Effector memory CD8-positive, alpha-beta T cell (primary cell): Measurements from ENCODE around the gene CHD5.

Experiments used
- ATAC-seq: fragments of 150-1000 bp; cut with Tn5 transposase; replicated peaks from 2 replicates; pipeline ENCODE4 v1.10.0; 2021; ENCODE audit warnings: mild to moderate bottlenecking, moderate library complexity
- DNase-seq, 3 experiments: peaks; one replicate each; pipeline ENCODE4 v3.0.0; 2021
- H3K27ac Mint-ChIP-seq, 2 donors: one replicate each; pipeline ENCODE4 v1.8.0; 2022; ENCODE audit warnings: mild to moderate bottlenecking in 2 of 2, mixed read lengths in 2 of 2, moderate library complexity in 2 of 2
- H3K27me3 Mint-ChIP-seq, 2 donors: one replicate each; pipeline ENCODE4 v1.8.0; 2022; ENCODE audit warnings: mixed read lengths in 2 of 2
- H3K36me3 Mint-ChIP-seq: one replicate; pipeline ENCODE4 v1.8.0; 2022; ENCODE audit warnings: mild to moderate bottlenecking, moderate library complexity, mixed read lengths; ENCODE audit not compliant: insufficient read depth
- H3K4me1 Mint-ChIP-seq, 2 donors: one replicate each; pipeline ENCODE4 v1.8.0; 2022; ENCODE audit warnings: low read depth in 2 of 2, mixed read lengths in 2 of 2
- H3K4me3 Mint-ChIP-seq, 2 donors: one replicate each; pipeline ENCODE4 v1.8.0; 2022; ENCODE audit warnings: mild to moderate bottlenecking in 2 of 2, mixed read lengths in 2 of 2, moderate library complexity in 2 of 2
- H3K9me3 Mint-ChIP-seq, 2 donors: one replicate each; pipeline ENCODE4 v1.8.0; 2022; ENCODE audit warnings: mixed read lengths in 2 of 2

The CHD5 gene

GRCh38 chr1:6165441-6165985 is 14.6 kb downstream of the CHD5 start:
- Mint-ChIP-seq H3K36me3 (no peaks in the 10 kb centered on the region), H3K4me1 (no peaks in the 10 kb centered on the region), H3K9me3 (no peaks in the 10 kb centered on the region), H3K27ac (no peak overlapping the region), H3K4me3 (no peak overlapping the region), H3K27me3 (peaks cover 61 to 84% of the 10 kb centered on the region in 2 donors)
- DNase-seq (no peak), ATAC-seq (no peak)

GRCh38 chr1:6165027-6165426 is 15.1 kb downstream of the CHD5 start:
- no peak overlapping the region for H3K27ac Mint-ChIP-seq
- H3K4me3 Mint-ChIP-seq = no peak overlapping the region
- no peaks in the 10 kb centered on the region for H3K4me1 Mint-ChIP-seq
- no peaks in the 10 kb centered on the region for H3K36me3 Mint-ChIP-seq
- no peaks in the 10 kb centered on the region for H3K9me3 Mint-ChIP-seq
- H3K27me3 Mint-ChIP-seq = peaks cover 61 to 85% of the 10 kb centered on the region in 2 donors
- ATAC-seq (no peak), DNase-seq (no peak)

- H3K4me1 Mint-ChIP-seq = no peaks in the 10 kb centered on the region
Observed at GRCh38 chr1:6163973-6164617, 16.0 kb downstream of the CHD5 start.

GRCh38 chr1:6163191-6163972 is 16.7 kb downstream of the CHD5 start:
- H3K36me3 Mint-ChIP-seq = no peaks in the 10 kb centered on the region
- no peaks in the 10 kb centered on the region for H3K9me3 Mint-ChIP-seq
- peaks cover 70 to 85% of the 10 kb centered on the region in 2 donors for H3K27me3 Mint-ChIP-seq
- ATAC-seq (no peak), DNase-seq (no peak)
- H3K4me1 Mint-ChIP-seq = no peaks in the 10 kb centered on the region
- no peak overlapping the region for H3K4me3 Mint-ChIP-seq
- H3K27ac Mint-ChIP-seq = no peak overlapping the region

More at GRCh38 chr1:6163973-6164617, 16.0 kb downstream of the CHD5 start:
- no peak for ATAC-seq
- no peaks in the 10 kb centered on the region for H3K36me3 Mint-ChIP-seq
- no peak overlapping the region for H3K27ac Mint-ChIP-seq
- H3K4me3 Mint-ChIP-seq = no peak overlapping the region
- no peaks in the 10 kb centered on the region for H3K9me3 Mint-ChIP-seq
- no peak for DNase-seq
- peaks cover 71 to 85% of the 10 kb centered on the region in 2 donors for H3K27me3 Mint-ChIP-seq

- no peak for ATAC-seq
- Mint-ChIP-seq H3K36me3 (no peaks in the 10 kb centered on the region), H3K4me3 (no peak overlapping the region), H3K4me1 (no peaks in the 10 kb centered on the region), H3K27me3 (peaks cover 64 to 85% of the 10 kb centered on the region in 2 donors), H3K27ac (no peak overlapping the region), H3K9me3 (no peaks in the 10 kb centered on the region)
- DNase-seq = no peak
Observed at GRCh38 chr1:6162773-6163172, 17.3 kb downstream of the CHD5 start.

GRCh38 chr1:6162341-6162740 is 17.8 kb downstream of the CHD5 start:
- ATAC-seq = no peak
- Mint-ChIP-seq H3K27ac (no peak overlapping the region), H3K4me1 (peaks cover 0 to 3% of the 10 kb centered on the region in 2 donors), H3K27me3 (peaks cover 61 to 85% of the 10 kb centered on the region in 2 donors), H3K36me3 (no peaks in the 10 kb centered on the region), H3K4me3 (no peak overlapping the region), H3K9me3 (no peaks in the 10 kb centered on the region)
- DNase-seq = no peak

GRCh38 chr1:6158181-6158580 is 21.9 kb downstream of the CHD5 start:
- Mint-ChIP-seq H3K27me3 (peaks cover 32 to 52% of the 10 kb centered on the region in 2 donors), H3K27ac (no peak overlapping the region), H3K4me1 (peaks cover 0 to 7% of the 10 kb centered on the region in 2 donors), H3K4me3 (no peak overlapping the region), H3K36me3 (no peaks in the 10 kb centered on the region), H3K9me3 (no peaks in the 10 kb centered on the region)
- DNase-seq (no peak), ATAC-seq (no peak)

GRCh38 chr1:6157528-6158174 is 22.5 kb downstream of the CHD5 start:
- Mint-ChIP-seq H3K27me3 (peaks cover 31 to 52% of the 10 kb centered on the region in 2 donors), H3K27ac (no peak overlapping the region), H3K36me3 (no peaks in the 10 kb centered on the region), H3K4me1 (peaks cover 0 to 7% of the 10 kb centered on the region in 2 donors), H3K9me3 (no peaks in the 10 kb centered on the region), H3K4me3 (no peak overlapping the region)
- DNase-seq (no peak), ATAC-seq (no peak)

GRCh38 chr1:6157132-6157527 is 23.0 kb downstream of the CHD5 start:
- peaks cover 26 to 46% of the 10 kb centered on the region in 2 donors for H3K27me3 Mint-ChIP-seq
- H3K27ac Mint-ChIP-seq = no peak overlapping the region
- no peaks in the 10 kb centered on the region for H3K36me3 Mint-ChIP-seq
- H3K4me3 Mint-ChIP-seq = no peak overlapping the region
- ATAC-seq (no peak), DNase-seq (no peak)
- no peaks in the 10 kb centered on the region for H3K9me3 Mint-ChIP-seq
- H3K4me1 Mint-ChIP-seq = peaks cover 0 to 7% of the 10 kb centered on the region in 2 donors

GRCh38 chr1:6154525-6155319 is 25.4 kb downstream of the CHD5 start:
- Mint-ChIP-seq H3K9me3 (no peaks in the 10 kb centered on the region), H3K27me3 (peaks cover 14 to 25% of the 10 kb centered on the region in 2 donors), H3K36me3 (no peaks in the 10 kb centered on the region), H3K4me1 (peaks cover 0 to 7% of the 10 kb centered on the region in 2 donors), H3K27ac (peak overlapping the region in 1 of 2 donors; percentile 68), H3K4me3 (no peak overlapping the region)
- ATAC-seq (no peak), DNase-seq (no peak)

GRCh38 chr1:6152882-6153281 is 27.2 kb downstream of the CHD5 start:
- Mint-ChIP-seq H3K4me1 (peaks cover 0 to 10% of the 10 kb centered on the region in 2 donors), H3K4me3 (no peak overlapping the region), H3K36me3 (no peaks in the 10 kb centered on the region), H3K9me3 (no peaks in the 10 kb centered on the region), H3K27me3 (peaks cover 13% of the 10 kb centered on the region in 2 donors), H3K27ac (no peak overlapping the region)
- DNase-seq (no peak), ATAC-seq (no peak)

- H3K27ac Mint-ChIP-seq = no peak overlapping the region
- peaks cover 10 to 15% of the 10 kb centered on the region in 2 donors for H3K27me3 Mint-ChIP-seq
- no peaks in the 10 kb centered on the region for H3K36me3 Mint-ChIP-seq
- no peak for ATAC-seq
- peaks cover 0 to 7% of the 10 kb centered on the region in 2 donors for H3K4me1 Mint-ChIP-seq
- no peak overlapping the region for H3K4me3 Mint-ChIP-seq
- H3K9me3 Mint-ChIP-seq = no peaks in the 10 kb centered on the region
- no peak for DNase-seq
Observed at GRCh38 chr1:6152181-6152580, 27.9 kb downstream of the CHD5 start.

GRCh38 chr1:6151291-6151822 is 28.8 kb downstream of the CHD5 start:
- Mint-ChIP-seq H3K4me1 (peaks cover 0 to 7% of the 10 kb centered on the region in 2 donors), H3K27ac (no peak overlapping the region), H3K4me3 (no peak overlapping the region), H3K36me3 (no peaks in the 10 kb centered on the region), H3K9me3 (no peaks in the 10 kb centered on the region), H3K27me3 (peaks cover 16 to 20% of the 10 kb centered on the region in 2 donors)
- ATAC-seq (no peak), DNase-seq (no peak)
